Endothelial cell of umbilical vein (primary cell): Measurements from ENCODE around the gene XYLT1. TPM values are rescaled to one million over a fixed set of nuclear protein-coding genes. Genes with fewer than 3 reads are reported as not detected.

Experiments
- BruUV-seq: library from RNA; stranded (reverse); fragments of 400-500 nt; replicated peaks from 2 replicates; lab custom pipeline; 2021; lab: Mats Ljungman, UMichigan
- CTCF ChIA-PET: fragments of 300-600, 350-600 bp; sonication (Branson Sonifier 250); formaldehyde crosslinking; loops from one replicate; lab custom pipeline; 2021; ENCODE audit warnings: antibody characterized with exemption, inconsistent platforms; lab: Charles Lee
- POLR2A ChIA-PET: fragments of 300-600, 350-600 bp; sonication (Branson Sonifier 250); formaldehyde crosslinking; loops from one replicate; lab custom pipeline; 2021; ENCODE audit warnings: antibody characterized with exemption, inconsistent platforms; lab: Charles Lee
- DNase-seq: peaks from one replicate; pipeline ENCODE4 v3.0.0-alpha.2; 2011; ENCODE audit warnings: low read depth, low spot score
- FAIRE-seq: peaks from 2 replicates; lab custom pipeline; 2011; peaks lifted over from hg19 to GRCh38; lab: Jason Lieb, UNC
- H2AFZ ChIP-seq: 2 replicates; pipeline ENCODE4 v1.6.0; 2012; ENCODE audit warnings: low read depth, low read length, control low read depth, inconsistent platforms
- H3K27ac ChIP-seq: 2 replicates; pipeline ENCODE4 v1.5.1; 2011; ENCODE audit warnings: low read depth, mild to moderate bottlenecking, control low read depth, low read length, moderate library complexity; ENCODE audit not compliant: insufficient read depth
- H3K27me3 ChIP-seq, 2 experiments: 2 replicates each; pipeline versions ENCODE4 v1.6.0 to v1.6.1; 2011; ENCODE audit warnings: low read length in 2 of 2, mixed read lengths in 1 of 2; ENCODE audit not compliant: control insufficient read depth in 2 of 2, insufficient read depth in 2 of 2
- H3K36me3 ChIP-seq, 2 experiments: 2 replicates in 1 of 2; 3 replicates in 1 of 2; pipeline ENCODE4 v1.5.1; 2011; ENCODE audit warnings: low read length in 2 of 2, mild to moderate bottlenecking in 1 of 2, moderate library complexity in 1 of 2; ENCODE audit not compliant: control insufficient read depth in 2 of 2, insufficient read depth in 2 of 2; ENCODE audit errors: extremely low read depth in 1 of 2
- H3K4me1 ChIP-seq: 3 replicates; pipeline ENCODE4 v1.5.1; 2011; ENCODE audit warnings: mild to moderate bottlenecking, low read length; ENCODE audit not compliant: control insufficient read depth, insufficient read depth; ENCODE audit errors: extremely low read depth
- H3K4me2 ChIP-seq: 2 replicates; pipeline ENCODE4 v1.6.1; 2011; ENCODE audit warnings: low read length, control low read depth, mixed read lengths; ENCODE audit not compliant: insufficient read depth
- H3K4me3 ChIP-seq, 3 experiments: fragments of 200-600 bp in 1 of 3; sonication (generic), shearing (Covaris generic) in 1 of 3; replicated peaks in 1 of 3; 2 replicates each; pipeline ENCODE4 v1.5.1; 2011 to 2016; ENCODE audit warnings: control low read depth in 3 of 3, low read length in 3 of 3, mild to moderate bottlenecking in 2 of 3, inconsistent platforms in 1 of 3, low read depth in 1 of 3, moderate library complexity in 1 of 3; ENCODE audit not compliant: insufficient read depth in 1 of 3
- H3K79me2 ChIP-seq: 2 replicates; pipeline ENCODE4 v1.6.0; 2012; ENCODE audit warnings: low read length, inconsistent platforms; ENCODE audit not compliant: control insufficient read depth, insufficient read depth
- H3K9ac ChIP-seq: replicated peaks from 2 replicates; pipeline ENCODE3; 2011; ENCODE audit warnings: low read length, control low read depth; ENCODE audit not compliant: insufficient read depth; ENCODE audit errors: extremely low read depth
- H3K9me1 ChIP-seq: replicated peaks from 3 replicates; pipeline ENCODE4 v1.6.0; 2011; ENCODE audit warnings: mild to moderate bottlenecking, low read length; ENCODE audit not compliant: control insufficient read depth, insufficient read depth; ENCODE audit errors: extremely low read depth
- H3K9me3 ChIP-seq: replicated peaks from 2 replicates; pipeline ENCODE4 v1.5.1; 2012; ENCODE audit warnings: low read length, inconsistent platforms; ENCODE audit not compliant: control insufficient read depth, insufficient read depth
- H4K20me1 ChIP-seq: replicated peaks from 2 replicates; pipeline ENCODE3; 2011; ENCODE audit warnings: mild to moderate bottlenecking, low read length; ENCODE audit not compliant: control insufficient read depth, insufficient read depth; ENCODE audit errors: extremely low read depth
- CTCF ChIP-seq, 2 donors: IDR thresholded peaks; 1 replicate in 1 of 2; 2 replicates in 1 of 2; pipeline ENCODE4 v1.5.1; 2011; ENCODE audit warnings: low read length in 2 of 2, mild to moderate bottlenecking in 2 of 2, moderate library complexity in 2 of 2, control low read depth in 1 of 2, inconsistent platforms in 1 of 2, low read depth in 1 of 2; ENCODE audit not compliant: insufficient read depth in 1 of 2; ENCODE audit errors: extremely low read depth in 1 of 2
- EZH2 ChIP-seq: IDR thresholded peaks from 2 replicates; pipeline ENCODE4 v1.6.1; 2012; ENCODE audit warnings: borderline replicate concordance, low read depth, mild to moderate bottlenecking, moderate library complexity, low read length, inconsistent platforms; ENCODE audit not compliant: severe bottlenecking
- FOS ChIP-seq: IDR thresholded peaks from 2 replicates; pipeline ENCODE4 v1.6.1; 2011; ENCODE audit warnings: mild to moderate bottlenecking, low read length, moderate library complexity, borderline replicate concordance; ENCODE audit not compliant: insufficient read depth
- GATA2 ChIP-seq: IDR thresholded peaks from 2 replicates; pipeline ENCODE4 v1.7.0; 2011; ENCODE audit warnings: low read depth, mild to moderate bottlenecking, moderate library complexity, mixed read lengths, low read length; ENCODE audit not compliant: insufficient read length, insufficient read depth
- JUN ChIP-seq: IDR thresholded peaks from 2 replicates; pipeline ENCODE4 v1.6.1; 2011; ENCODE audit warnings: borderline replicate concordance, low read depth; ENCODE audit not compliant: insufficient read length, insufficient read depth
- MAX ChIP-seq: IDR thresholded peaks from 2 replicates; pipeline ENCODE4 v1.6.1; 2011; ENCODE audit not compliant: insufficient read depth, insufficient read length
- MYC ChIP-seq: IDR thresholded peaks from one replicate; pipeline ENCODE4 v1.6.1; 2011; ENCODE audit warnings: mild to moderate bottlenecking, low read depth, low read length
- POLR2A ChIP-seq: IDR thresholded peaks from 2 replicates; pipeline ENCODE4 v1.6.1; 2012; ENCODE audit warnings: low read depth, mild to moderate bottlenecking, control low read depth, low read length
- POLR2AphosphoS5 ChIP-seq: IDR thresholded peaks from 2 replicates; pipeline ENCODE4 v1.6.1; 2012; ENCODE audit warnings: low read depth, mild to moderate bottlenecking, control low read depth, low read length, moderate library complexity; ENCODE audit not compliant: insufficient read depth
- dilution Hi-C: fragments of 300-500 bp; cut with MboI; formaldehyde crosslinking; loops from one replicate; pipeline ENCODE4 v1.15.0; 2019; ENCODE audit warnings: low sequenced_read_pairs; ENCODE audit not compliant: extremely low pct_ligation_motif_present
- intact Hi-C: fragments of 100-400 bp; cut with micrococcal nuclease; formaldehyde crosslinking; loops from one replicate; pipeline ENCODE4 v1.10.0; 2022
- polyA plus RNA-seq, 4 experiments: library from polyadenylated mRNA; depleted of rRNA in 3 of 4; stranded (reverse) in 3 of 4; unstranded in 1 of 4; fragments of >200 nt; gene quantifications; 2 replicates each; pipeline versions ENCODE4 v1.2.1 to v1.2.3, GENCODE V29; 2011 to 2012; ENCODE audit warnings: missing spikeins in 1 of 4
- total RNA-seq: library from RNA; stranded (reverse); gene quantifications from 2 replicates; pipeline ENCODE4 v1.2.3, GENCODE V29; 2021

XYLT1 gene
- total and polyA plus RNA-seq, 2 donors (not counting 3 experiments of a cell fraction or from before 2014, with no cell fraction given) = 0.63 to 2.9 TPM

GRCh38 chr16:17193566-17194100 lies 277.1 kb downstream of the XYLT1 start:
- Histone ChIP-seq H3K4me2 (no peak overlapping the region), H3K4me1 (no peaks in the 10 kb centered on the region), H3K36me3 (no peaks in the 10 kb centered on the region), H3K4me3 (no peak overlapping the region), H3K79me2 (no peaks in the 10 kb centered on the region), H3K9ac (no peak overlapping the region), H2AFZ (no peak overlapping the region), H4K20me1 (no peaks in the 10 kb centered on the region), H3K27me3 (no peaks in the 10 kb centered on the region), H3K9me1 (no peaks in the 10 kb centered on the region), H3K27ac (no peak overlapping the region), H3K9me3 (no peaks in the 10 kb centered on the region)
- dilution Hi-C loops = no loop called here
- no peak for TF ChIP-seq EZH2
- no peak for TF ChIP-seq JUN
- TF ChIP-seq CTCF (IDR thresholded peaks at IDR 0.05; ENCODE audit: extremely low read depth in 1 of 2, insufficient read depth in 1 of 2, low read depth in 1 of 2, low read length in 2 of 2) = no peak
- TF ChIP-seq GATA2 = no peak
- TF ChIP-seq POLR2AphosphoS5 = no peak
- no peak for TF ChIP-seq FOS
- no peak for TF ChIP-seq MYC
- TF ChIP-seq POLR2A = no peak
- no peak for TF ChIP-seq MAX
- no TSS peak for BruUV-seq
- DNase-seq (no peak), FAIRE-seq (no peak)
- ChIA-PET CTCF (no interaction called here), POLR2A (no interaction called here)
- intact Hi-C loops = loop anchor here (1.0 kb wide), 1 partner anchor 275 kb away; no protein-coding TSS in a partner anchor
